ENCODE measurements around the gene CD300LF. TPM values are rescaled to one million over a fixed set of nuclear protein-coding genes. Genes with fewer than 3 reads are reported as not detected.

The CD300LF gene
- total and polyA plus RNA-seq, 10 of the 15 experiments (the other 5 are each of a cell fraction or from before 2014, with no cell fraction given), result 0.15 TPM; not detected in 9

DNA sequence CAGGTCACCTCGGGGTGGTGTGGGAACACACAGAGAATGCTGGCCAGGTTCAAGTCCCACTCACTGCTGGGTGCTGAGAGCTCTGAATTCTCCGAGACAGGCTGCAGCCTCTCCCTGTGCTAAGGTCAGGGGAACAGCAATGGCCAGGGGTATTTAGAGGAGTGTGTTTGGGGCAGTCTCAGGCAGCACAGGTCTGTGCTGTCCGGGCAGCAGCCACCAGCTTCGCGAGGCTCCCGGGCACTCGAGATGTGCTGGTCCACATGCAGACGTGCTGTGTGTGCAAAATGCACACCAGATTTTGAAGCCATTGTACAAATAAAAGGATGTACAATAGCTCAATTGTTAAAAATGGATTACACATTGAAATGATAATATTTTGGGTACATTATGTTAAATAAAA, 42.8 kb upstream of the CD300LF start:
- ATAC-seq (no peak), FAIRE-seq (no peak), DNase-seq (ENCODE audit: low read depth, low spot score) (no peak)
- 96% methylated on average over 8 of the region's 8 CpGs for WGBS (ENCODE audit: insufficient coverage, insufficient replicate concordance, low lambda C conversion rate, missing lambda C conversion rate)
- CTCF ChIA-PET, result interaction anchor here (0.7 to 4.0 kb wide), 7 partner anchors 8 to 107 kb away, joined by 3 to 26 read pairs (median 5); no protein-coding TSS in a partner anchor
- Histone ChIP-seq H3K27me3 (replicated peaks in 1 of 2; ENCODE audit: control insufficient read depth in 2 of 2, insufficient read depth in 2 of 2, low read length in 1 of 2) (no peaks in the 10 kb centered on the region), H3K27ac (ENCODE audit: control insufficient read depth, insufficient read depth) (no peak overlapping the region), H3K79me2 (ENCODE audit: control insufficient read depth, insufficient read depth, low read length) (peaks cover 19% of the 10 kb centered on the region), H3K4me2 (ENCODE audit: control insufficient read depth, insufficient read depth) (no peak overlapping the region), H2AFZ (ENCODE audit: control insufficient read depth, low read depth, low read length) (no peak overlapping the region), H3K9me3 (replicated peaks; ENCODE audit: control insufficient read depth, insufficient read depth, low read length) (no peaks in the 10 kb centered on the region), H3K9ac (ENCODE audit: control insufficient read depth, insufficient read depth, low read length) (no peak overlapping the region), H3K4me1 (ENCODE audit: control insufficient read depth, insufficient read depth, low read length) (peaks cover 24% of the 10 kb centered on the region), H3K36me3 (ENCODE audit: control insufficient read depth in 2 of 2, insufficient read depth in 2 of 2, low read length in 1 of 2) (no peaks in the 10 kb centered on the region; a peak in 2 of 4 replicates), H4K20me1 (ENCODE audit: control insufficient read depth, insufficient read depth) (no peaks in the 10 kb centered on the region), H3K4me3 (no peak overlapping the region)
- POLR2A ChIA-PET, result no interaction called here
- BruUV-seq (replicated peaks), result no TSS peak
- SMC1A ChIA-PET (ENCODE audit: uncharacterized antibody, unreplicated experiment), result interaction anchor here (2.4 kb wide), 1 partner anchor 98 kb away, joined by 7 read pairs; no protein-coding TSS in a partner anchor
- intact Hi-C loops (cut with micrococcal nuclease; ENCODE audit: unreplicated experiment), result no loop called here
- RAD21 ChIA-PET (ENCODE audit: unreplicated experiment), result interaction anchor here (0.7 to 2.6 kb wide), 3 partner anchors 10 to 1437 kb away, joined by 3 to 11 read pairs (median 4); partner anchors contain the start of gene RAB37
- in situ Hi-C loops (cut with MboI), result no loop called here
- TF ChIP-seq, protein P1, sequence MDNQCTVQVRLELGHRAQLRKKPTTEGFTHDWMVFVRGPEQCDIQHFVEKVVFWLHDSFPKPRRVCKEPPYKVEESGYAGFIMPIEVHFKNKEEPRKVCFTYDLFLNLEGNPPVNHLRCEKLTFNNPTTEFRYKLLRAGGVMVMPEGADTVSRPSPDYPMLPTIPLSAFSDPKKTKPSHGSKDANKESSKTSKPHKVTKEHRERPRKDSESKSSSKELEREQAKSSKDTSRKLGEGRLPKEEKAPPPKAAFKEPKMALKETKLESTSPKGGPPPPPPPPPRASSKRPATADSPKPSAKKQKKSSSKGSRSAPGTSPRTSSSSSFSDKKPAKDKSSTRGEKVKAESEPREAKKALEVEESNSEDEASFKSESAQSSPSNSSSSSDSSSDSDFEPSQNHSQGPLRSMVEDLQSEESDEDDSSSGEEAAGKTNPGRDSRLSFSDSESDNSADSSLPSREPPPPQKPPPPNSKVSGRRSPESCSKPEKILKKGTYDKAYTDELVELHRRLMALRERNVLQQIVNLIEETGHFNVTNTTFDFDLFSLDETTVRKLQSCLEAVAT (IDR thresholded peaks at IDR 0.05), result no peak
- no peak for TF ChIP-seq SRF (IDR thresholded peaks at IDR 0.05; ENCODE audit: low read depth in 2 of 2, low read length in 2 of 2)
- no peak for TF ChIP-seq MEF2A (IDR thresholded peaks at IDR 0.05; ENCODE audit: insufficient read depth, low read depth, low read length)
- no peak for TF ChIP-seq HDAC6 (IDR thresholded peaks at IDR 0.05; ENCODE audit: unreplicated experiment)
- no peak for TF ChIP-seq RBBP5 (conservative IDR thresholded peaks at IDR 0.05)
- TF ChIP-seq, protein P2, sequence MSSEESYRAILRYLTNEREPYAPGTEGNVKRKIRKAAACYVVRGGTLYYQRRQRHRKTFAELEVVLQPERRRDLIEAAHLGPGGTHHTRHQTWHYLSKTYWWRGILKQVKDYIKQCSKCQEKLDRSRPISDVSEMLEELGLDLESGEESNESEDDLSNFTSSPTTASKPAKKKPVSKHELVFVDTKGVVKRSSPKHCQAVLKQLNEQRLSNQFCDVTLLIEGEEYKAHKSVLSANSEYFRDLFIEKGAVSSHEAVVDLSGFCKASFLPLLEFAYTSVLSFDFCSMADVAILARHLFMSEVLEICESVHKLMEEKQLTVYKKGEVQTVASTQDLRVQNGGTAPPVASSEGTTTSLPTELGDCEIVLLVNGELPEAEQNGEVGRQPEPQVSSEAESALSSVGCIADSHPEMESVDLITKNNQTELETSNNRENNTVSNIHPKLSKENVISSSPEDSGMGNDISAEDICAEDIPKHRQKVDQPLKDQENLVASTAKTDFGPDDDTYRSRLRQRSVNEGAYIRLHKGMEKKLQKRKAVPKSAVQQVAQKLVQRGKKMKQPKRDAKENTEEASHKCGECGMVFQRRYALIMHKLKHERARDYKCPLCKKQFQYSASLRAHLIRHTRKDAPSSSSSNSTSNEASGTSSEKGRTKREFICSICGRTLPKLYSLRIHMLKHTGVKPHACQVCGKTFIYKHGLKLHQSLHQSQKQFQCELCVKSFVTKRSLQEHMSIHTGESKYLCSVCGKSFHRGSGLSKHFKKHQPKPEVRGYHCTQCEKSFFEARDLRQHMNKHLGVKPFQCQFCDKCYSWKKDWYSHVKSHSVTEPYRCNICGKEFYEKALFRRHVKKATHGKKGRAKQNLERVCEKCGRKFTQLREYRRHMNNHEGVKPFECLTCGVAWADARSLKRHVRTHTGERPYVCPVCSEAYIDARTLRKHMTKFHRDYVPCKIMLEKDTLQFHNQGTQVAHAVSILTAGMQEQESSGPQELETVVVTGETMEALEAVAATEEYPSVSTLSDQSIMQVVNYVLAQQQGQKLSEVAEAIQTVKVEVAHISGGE (CRISPR knock-in tag; IDR thresholded peaks at IDR 0.05), result no peak
- no peak for TF ChIP-seq ETV6 (conservative IDR thresholded peaks at IDR 0.05 in 1 of 2, IDR thresholded peaks at IDR 0.05 in 1 of 2; ENCODE audit: borderline replicate concordance in 1 of 2, low read depth in 1 of 2)
- no peak for TF ChIP-seq ESRRA (IDR thresholded peaks at IDR 0.05; ENCODE audit: low read length)
- no peak for TF ChIP-seq ZNF24 (IDR thresholded peaks at IDR 0.05)
- no peak for TF ChIP-seq SPI1 (IDR thresholded peaks at IDR 0.05; ENCODE audit: borderline replicate concordance, insufficient read depth, low read depth, low read length)
- no peak for TF ChIP-seq IKZF2 (IDR thresholded peaks at IDR 0.05)
